ENCODE data around the gene POU3F4.

The POU3F4 gene

DNA sequence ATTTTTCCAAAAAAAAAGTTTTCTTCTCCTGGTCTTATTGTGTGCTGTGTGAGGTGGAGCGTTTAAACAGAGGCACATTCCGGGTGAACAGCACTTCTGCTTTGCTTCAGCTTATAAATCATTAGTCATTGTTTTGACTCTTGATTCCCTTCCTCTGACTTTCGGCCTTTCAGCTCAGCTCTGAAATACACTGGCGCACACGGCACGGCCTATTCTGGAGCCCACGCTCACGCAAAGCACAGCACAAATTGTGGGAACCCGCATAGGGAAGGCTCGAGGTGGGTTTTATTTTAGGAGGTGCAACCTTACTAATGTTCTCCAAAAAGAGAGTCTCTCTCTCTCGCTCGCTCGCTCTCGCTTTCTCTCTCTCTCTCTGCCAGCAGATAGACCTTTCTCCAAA is 4.0 kb downstream of the POU3F4 start:
- Histone ChIP-seq H3K4me2 (ENCODE audit: low read length) (no peak overlapping the region), H3F3A (ENCODE audit: control insufficient read depth, insufficient read depth) (no peaks in the 10 kb centered on the region), H3K4me3 (ENCODE audit: low read length) (no peak overlapping the region), H3K9me2 (replicated peaks; ENCODE audit: control insufficient read depth, low read length) (no peaks in the 10 kb centered on the region), H3K79me2 (ENCODE audit: control insufficient read depth, low read length) (no peaks in the 10 kb centered on the region), H4K20me1 (ENCODE audit: control insufficient read depth, insufficient read depth, low read depth, low read length) (no peaks in the 10 kb centered on the region), H3K4me1 (ENCODE audit: control insufficient read depth, low read length) (no peaks in the 10 kb centered on the region), H3K9me3 (ENCODE audit: control insufficient read depth, insufficient read depth, low read length) (no peaks in the 10 kb centered on the region), H3K36me3 (ENCODE audit: control insufficient read depth, low read length) (no peaks in the 10 kb centered on the region), H3K27ac (ENCODE audit: low read depth, low read length) (no peak overlapping the region), H3K27me3 (ENCODE audit: control insufficient read depth, low read length) (no peaks in the 10 kb centered on the region)
- TF ChIP-seq EZH2phosphoT487 (IDR thresholded peaks at IDR 0.05; ENCODE audit: borderline replicate concordance, low read length), result no peak
- TF ChIP-seq, protein P1, sequence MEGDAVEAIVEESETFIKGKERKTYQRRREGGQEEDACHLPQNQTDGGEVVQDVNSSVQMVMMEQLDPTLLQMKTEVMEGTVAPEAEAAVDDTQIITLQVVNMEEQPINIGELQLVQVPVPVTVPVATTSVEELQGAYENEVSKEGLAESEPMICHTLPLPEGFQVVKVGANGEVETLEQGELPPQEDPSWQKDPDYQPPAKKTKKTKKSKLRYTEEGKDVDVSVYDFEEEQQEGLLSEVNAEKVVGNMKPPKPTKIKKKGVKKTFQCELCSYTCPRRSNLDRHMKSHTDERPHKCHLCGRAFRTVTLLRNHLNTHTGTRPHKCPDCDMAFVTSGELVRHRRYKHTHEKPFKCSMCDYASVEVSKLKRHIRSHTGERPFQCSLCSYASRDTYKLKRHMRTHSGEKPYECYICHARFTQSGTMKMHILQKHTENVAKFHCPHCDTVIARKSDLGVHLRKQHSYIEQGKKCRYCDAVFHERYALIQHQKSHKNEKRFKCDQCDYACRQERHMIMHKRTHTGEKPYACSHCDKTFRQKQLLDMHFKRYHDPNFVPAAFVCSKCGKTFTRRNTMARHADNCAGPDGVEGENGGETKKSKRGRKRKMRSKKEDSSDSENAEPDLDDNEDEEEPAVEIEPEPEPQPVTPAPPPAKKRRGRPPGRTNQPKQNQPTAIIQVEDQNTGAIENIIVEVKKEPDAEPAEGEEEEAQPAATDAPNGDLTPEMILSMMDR (IDR thresholded peaks at IDR 0.05; ENCODE audit: low read depth, low read length, poor library complexity, severe bottlenecking), result no peak

DNA sequence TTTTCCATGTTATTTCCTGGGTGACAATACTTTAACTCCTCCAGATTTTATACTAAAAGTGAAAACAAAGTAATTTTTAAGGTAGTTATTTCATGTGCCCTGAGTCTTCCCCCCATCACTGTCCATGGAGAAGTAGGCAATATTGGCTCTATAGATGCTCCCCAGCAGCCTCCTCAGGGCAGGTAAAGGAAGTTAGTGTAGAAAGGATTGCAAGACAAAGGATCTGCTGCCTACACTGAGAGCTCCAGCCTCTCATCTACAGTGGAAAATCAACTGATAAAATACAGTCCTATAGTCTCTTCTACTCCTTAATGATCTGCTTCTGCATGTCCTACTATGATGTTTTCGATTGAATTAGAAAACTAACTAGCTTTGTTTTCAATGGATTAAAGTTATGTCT is 8.5 kb downstream of the POU3F4 start:
- Histone ChIP-seq H3K4me2 (ENCODE audit: low read length) (no peak overlapping the region), H3K4me1 (ENCODE audit: control insufficient read depth, low read length) (no peaks in the 10 kb centered on the region), H3K36me3 (ENCODE audit: control insufficient read depth, low read length) (no peaks in the 10 kb centered on the region)

DNA sequence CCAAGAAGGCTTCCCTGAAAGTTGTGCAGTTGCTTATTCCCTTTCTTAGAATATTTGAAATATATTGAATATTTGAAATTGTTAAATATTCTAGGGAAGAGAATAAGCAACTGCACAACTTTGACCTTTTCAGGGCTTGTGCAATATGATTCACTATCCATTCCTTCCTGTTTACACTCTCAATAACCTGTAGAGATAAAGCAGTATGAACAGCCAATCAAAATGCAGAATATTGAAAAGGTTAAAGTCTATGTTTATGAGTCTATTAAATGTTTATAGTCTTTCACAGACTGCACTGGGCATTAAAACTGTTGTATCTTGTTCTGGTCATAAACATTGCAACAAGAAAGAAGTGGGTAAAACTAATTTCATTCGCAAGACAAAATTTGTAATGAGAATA is 13.8 kb downstream of the POU3F4 start:
- no peak for TF ChIP-seq EZH2phosphoT487 (IDR thresholded peaks at IDR 0.05; ENCODE audit: borderline replicate concordance, low read length)
- TF ChIP-seq, protein P1 (IDR thresholded peaks at IDR 0.05; ENCODE audit: low read depth, low read length, poor library complexity, severe bottlenecking), result no peak
- Histone ChIP-seq H3K79me2 (ENCODE audit: control insufficient read depth, low read length) (no peaks in the 10 kb centered on the region), H3K9me3 (ENCODE audit: control insufficient read depth, insufficient read depth, low read length) (no peaks in the 10 kb centered on the region), H3K9me2 (replicated peaks; ENCODE audit: control insufficient read depth, low read length) (no peaks in the 10 kb centered on the region), H3K4me2 (ENCODE audit: low read length) (no peak overlapping the region), H3F3A (ENCODE audit: control insufficient read depth, insufficient read depth) (no peaks in the 10 kb centered on the region), H3K27ac (ENCODE audit: low read depth, low read length) (no peak overlapping the region), H3K27me3 (ENCODE audit: control insufficient read depth, low read length) (no peaks in the 10 kb centered on the region), H3K4me3 (ENCODE audit: low read length) (no peak overlapping the region), H4K20me1 (ENCODE audit: control insufficient read depth, insufficient read depth, low read depth, low read length) (no peaks in the 10 kb centered on the region), H3K36me3 (ENCODE audit: control insufficient read depth, low read length) (no peaks in the 10 kb centered on the region), H3K4me1 (ENCODE audit: control insufficient read depth, low read length) (no peaks in the 10 kb centered on the region)

More for the DNA sequence above, 8.5 kb downstream of the POU3F4 start:
- Histone ChIP-seq H4K20me1 (ENCODE audit: control insufficient read depth, insufficient read depth, low read depth, low read length) (no peaks in the 10 kb centered on the region), H3K9me3 (ENCODE audit: control insufficient read depth, insufficient read depth, low read length) (no peaks in the 10 kb centered on the region), H3K4me3 (ENCODE audit: low read length) (no peak overlapping the region), H3K27me3 (ENCODE audit: control insufficient read depth, low read length) (no peaks in the 10 kb centered on the region), H3K79me2 (ENCODE audit: control insufficient read depth, low read length) (no peaks in the 10 kb centered on the region), H3F3A (ENCODE audit: control insufficient read depth, insufficient read depth) (no peaks in the 10 kb centered on the region), H3K9me2 (replicated peaks; ENCODE audit: control insufficient read depth, low read length) (no peaks in the 10 kb centered on the region), H3K27ac (ENCODE audit: low read depth, low read length) (no peak overlapping the region)
- no peak for TF ChIP-seq EZH2phosphoT487 (IDR thresholded peaks at IDR 0.05; ENCODE audit: borderline replicate concordance, low read length)
- TF ChIP-seq, protein P1 (IDR thresholded peaks at IDR 0.05; ENCODE audit: low read depth, low read length, poor library complexity, severe bottlenecking), result no peak

DNA sequence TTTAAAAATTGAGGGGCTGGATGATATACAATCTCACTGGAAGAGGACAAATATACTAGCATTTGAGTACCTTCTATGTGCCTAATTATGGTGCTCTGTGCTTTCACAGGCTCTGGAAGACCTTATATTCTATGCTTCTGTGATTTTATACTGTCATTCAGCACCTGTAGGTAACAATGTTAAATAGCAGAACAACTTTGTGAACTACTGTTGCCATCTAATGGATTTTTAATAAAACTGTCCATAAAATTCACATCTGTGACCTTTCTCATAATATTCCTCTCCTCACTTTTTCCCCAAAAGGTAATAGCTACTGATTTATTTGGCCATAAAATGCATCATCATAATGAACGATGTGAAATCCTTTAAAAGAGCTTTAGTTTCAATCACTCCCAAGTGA is 21.9 kb downstream of the POU3F4 start:
- Histone ChIP-seq H3K9me3 (ENCODE audit: control insufficient read depth, insufficient read depth, low read length) (no peaks in the 10 kb centered on the region), H3K4me3 (ENCODE audit: low read length) (no peak overlapping the region), H3K4me1 (ENCODE audit: control insufficient read depth, low read length) (no peaks in the 10 kb centered on the region), H3K27ac (ENCODE audit: low read depth, low read length) (no peak overlapping the region), H3K36me3 (ENCODE audit: control insufficient read depth, low read length) (no peaks in the 10 kb centered on the region), H3F3A (ENCODE audit: control insufficient read depth, insufficient read depth) (no peaks in the 10 kb centered on the region), H4K20me1 (ENCODE audit: control insufficient read depth, insufficient read depth, low read depth, low read length) (no peaks in the 10 kb centered on the region), H3K9me2 (replicated peaks; ENCODE audit: control insufficient read depth, low read length) (no peaks in the 10 kb centered on the region), H3K4me2 (ENCODE audit: low read length) (no peak overlapping the region), H3K79me2 (ENCODE audit: control insufficient read depth, low read length) (no peaks in the 10 kb centered on the region), H3K27me3 (ENCODE audit: control insufficient read depth, low read length) (no peaks in the 10 kb centered on the region)
- no peak for TF ChIP-seq EZH2phosphoT487 (IDR thresholded peaks at IDR 0.05; ENCODE audit: borderline replicate concordance, low read length)
- TF ChIP-seq, protein P1 (IDR thresholded peaks at IDR 0.05; ENCODE audit: low read depth, low read length, poor library complexity, severe bottlenecking), result no peak

Data from DOHH2 (cell line).